HG02571 (cell line): ENCODE data around the gene MED14.

ENCODE experiments used
- ATAC-seq: cut with Tn5 transposase; IDR thresholded peaks from one replicate; pipeline ENCODE4 v1.9.1; 2021; ENCODE audit warnings: mild to moderate bottlenecking, moderate library complexity; ENCODE audit not compliant: unreplicated experiment

MED14 gene

DNA sequence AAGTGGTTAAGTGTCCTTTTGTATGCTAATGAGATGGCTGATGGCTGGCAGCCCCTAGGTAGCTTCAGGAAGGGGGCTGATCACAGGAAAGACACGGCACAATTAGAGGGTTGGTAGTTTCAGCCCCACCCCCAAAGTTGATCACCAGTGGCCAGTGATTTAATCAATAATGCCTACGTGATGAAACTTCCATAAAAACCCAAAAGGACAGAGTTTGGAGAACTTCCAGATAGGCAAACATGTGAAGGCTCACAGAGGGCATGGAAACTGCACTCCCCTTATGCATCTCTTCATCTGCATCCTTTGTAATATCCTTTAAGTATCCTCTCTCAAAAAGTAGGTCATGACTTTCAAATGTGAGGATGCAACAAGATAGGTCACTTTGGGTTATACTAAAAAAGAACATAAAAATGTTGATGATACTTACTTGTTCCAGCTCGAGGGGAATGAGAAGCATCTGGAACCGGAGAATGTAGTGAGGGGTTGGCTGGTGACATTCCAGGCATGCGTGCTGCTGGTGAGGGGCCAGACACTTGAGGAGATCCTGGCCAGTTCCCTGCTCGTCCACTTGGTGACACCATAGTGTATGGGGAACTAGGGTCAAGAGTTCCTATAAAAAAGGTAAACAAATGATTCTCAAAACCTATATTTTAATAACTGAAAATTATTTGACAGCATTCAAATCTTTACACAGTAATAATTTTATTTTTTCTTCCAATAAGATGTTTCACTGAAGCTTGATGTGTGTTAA, 71.3 kb downstream of the MED14 start:
- no peak for ATAC-seq

DNA sequence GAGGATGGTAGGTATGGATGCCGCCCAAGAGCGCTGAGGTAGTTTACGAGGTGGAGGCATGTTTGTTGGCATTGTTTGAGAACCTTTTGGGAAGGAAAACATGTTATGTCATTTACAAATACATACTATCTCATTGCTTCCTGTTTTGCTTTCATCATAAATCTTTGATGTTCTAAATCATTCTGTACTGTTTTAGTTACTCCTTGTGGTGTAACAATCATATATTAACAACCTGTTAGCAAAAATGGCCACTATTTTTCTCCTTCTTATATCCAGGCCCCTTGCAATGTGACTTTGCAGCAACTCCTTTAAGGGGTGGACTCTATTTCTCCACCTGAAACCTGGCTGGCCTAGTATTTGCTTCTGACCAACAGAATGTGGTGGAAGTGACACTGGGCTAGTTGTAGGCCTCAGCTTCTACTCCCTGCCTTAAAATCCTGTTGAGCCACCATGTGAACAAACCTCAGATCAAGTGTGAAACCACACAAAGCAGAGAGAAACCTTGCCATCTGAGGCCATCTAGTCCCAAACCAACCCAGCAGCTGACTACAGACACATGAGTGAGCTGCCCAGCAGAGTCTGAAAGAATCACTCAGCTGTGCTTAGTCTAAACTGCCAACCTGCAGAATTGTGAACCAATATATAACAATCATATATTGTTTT, 72.1 kb downstream of the MED14 start:
- no peak for ATAC-seq

DNA sequence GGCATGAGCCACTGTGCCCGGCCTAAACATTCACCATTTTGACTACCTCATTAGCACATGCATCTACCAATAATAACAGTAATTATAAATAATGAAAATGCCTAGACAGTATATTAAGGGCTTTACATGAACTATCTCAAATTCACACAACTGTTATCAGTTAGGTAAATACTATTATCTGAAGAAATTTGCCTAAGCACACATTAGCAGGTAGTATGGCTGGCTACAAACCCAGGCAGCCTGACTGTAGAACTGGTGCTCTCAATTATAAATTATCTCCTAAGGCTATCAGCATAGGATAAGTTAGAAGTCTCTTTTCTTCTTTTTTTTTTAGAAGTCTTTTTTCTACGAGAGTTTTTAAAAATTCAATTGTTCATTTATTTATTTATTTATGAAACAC, 73.9 kb downstream of the MED14 start:
- ATAC-seq, result no peak

DNA sequence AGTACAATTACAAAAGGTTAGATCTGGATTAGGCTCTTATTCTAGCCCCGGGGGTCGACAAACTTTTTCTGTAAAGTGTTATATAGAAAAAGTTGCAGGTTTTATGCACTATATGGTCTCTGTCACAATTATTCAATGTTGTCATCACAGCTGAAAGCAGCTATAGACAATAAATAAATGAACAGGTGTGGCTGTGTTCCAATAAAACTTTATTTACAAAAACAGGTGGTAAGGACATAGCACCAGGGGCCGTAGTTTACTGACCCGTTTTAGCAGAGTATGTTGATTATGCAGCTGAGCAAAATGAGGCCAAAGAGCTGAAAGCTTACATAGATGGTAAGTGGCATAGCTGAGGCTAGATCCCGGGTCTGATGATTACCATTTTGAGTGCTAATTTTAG, 75.0 kb downstream of the MED14 start:
- no peak for ATAC-seq

DNA sequence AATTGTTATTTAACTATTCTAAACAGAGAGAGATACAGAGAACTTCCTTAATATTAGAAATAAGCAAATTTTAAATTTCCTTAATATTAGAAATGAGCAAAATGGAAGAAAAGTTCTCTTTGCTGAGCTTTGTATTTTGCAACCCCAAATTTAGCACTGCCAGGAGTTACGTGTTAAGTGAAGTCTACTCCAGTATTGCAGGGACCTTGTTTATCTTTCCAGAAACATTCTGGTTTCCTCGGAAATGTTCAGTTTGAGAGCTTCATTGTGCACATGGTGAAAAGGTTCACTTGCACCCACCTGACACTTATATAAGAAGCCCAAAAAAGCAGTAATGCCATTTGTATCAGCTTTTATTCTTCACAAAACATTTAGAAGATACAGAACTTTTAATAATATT, 81.8 kb downstream of the MED14 start:
- no peak for ATAC-seq

DNA sequence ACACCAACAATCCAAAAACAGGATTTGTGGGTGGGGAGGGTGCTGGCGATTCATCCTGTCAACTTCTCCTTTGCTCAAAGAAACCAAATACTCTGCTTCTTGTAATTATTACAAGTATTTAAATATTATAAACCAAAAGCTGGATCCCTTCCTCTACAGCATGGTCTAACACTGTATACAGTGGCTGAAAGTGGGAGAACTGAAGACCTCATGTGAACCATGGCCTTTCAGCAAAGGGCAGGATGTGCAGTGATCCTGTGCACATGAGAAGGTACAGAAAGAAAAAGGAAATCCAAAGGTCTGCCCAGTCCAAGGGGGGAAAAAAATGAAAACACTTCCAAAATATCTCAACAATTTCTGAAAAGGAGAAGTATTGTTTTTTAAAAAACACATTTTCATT, 82.7 kb downstream of the MED14 start:
- no peak for ATAC-seq

DNA sequence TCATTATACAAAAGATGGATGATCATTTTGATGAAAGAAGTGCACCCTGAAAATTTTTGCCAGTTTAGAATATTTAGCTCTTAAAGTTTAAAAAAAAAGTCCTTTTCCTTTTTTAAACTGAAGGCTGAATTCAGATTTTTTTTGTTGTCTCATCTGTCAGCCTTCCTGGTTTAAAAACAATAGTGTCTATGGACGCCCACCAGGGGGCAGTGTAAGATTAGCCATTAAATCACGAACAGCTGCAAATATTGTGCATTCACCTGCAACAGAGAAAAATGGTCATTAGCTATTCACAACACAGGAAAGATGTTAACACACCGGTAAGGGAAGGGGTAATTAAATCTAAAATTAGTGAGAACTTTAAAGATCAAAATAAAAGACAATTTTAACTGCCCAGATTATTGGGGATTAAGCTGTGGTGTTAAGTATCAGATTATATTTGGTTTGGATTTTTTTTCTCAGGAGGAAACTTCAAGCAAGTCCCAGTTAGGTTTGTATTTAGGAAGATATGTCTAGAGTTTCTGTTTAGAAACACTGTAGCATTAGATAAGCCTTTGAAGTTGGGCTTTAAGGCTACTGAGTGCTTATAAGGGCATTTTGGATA, 83.6 kb downstream of the MED14 start:
- ATAC-seq, result no peak

DNA sequence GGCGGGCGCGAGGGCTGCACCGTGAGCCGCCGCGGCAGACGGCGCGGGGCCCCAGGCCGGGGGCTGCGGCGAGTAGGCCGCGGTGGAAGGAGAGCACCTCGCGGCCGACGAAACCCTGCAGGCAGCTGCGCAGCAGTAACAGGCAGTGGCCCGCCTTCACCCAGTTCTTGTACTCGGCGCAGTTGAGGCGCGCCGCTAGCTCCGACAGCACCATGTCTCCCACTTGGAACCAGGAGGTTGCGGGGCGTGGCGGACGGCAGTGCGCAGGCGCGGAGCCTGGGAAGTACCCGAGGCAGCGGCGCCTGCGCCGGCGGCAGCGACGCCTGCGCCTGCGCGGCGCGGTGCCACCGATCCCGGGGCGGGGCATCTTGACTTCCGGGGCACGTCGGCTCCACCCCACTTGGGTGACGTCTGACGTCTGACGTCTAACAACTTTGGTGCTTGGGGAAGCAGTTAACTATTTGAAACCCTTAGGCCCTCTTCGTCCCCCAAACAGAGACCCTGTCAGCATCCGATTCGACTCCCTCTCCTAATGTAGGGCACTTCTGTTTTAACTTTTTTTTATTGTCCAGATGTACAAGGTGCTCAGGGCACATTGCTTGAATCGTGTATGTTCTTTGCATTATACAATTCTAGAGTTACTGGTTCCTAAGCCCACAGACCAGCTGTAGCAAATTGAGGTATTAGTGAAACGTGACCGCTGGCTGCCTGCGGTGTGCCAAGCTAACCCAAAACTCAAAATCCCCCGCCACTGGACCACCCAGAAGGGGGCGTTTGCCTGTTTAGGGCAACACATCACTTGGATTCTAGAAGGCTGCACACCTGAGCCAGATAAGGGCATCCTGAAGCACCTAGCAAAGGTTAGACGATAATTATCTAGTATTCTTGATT, 87.8 kb downstream of the MED14 start, which contains the start of gene CXorf38:
CXorf38 (minus strand) TSS at position 255 of the 891 bp plus-strand sequence; CDS start at position 214, 41 bp downstream.
- ATAC-seq, result peak; percentile 66

DNA sequence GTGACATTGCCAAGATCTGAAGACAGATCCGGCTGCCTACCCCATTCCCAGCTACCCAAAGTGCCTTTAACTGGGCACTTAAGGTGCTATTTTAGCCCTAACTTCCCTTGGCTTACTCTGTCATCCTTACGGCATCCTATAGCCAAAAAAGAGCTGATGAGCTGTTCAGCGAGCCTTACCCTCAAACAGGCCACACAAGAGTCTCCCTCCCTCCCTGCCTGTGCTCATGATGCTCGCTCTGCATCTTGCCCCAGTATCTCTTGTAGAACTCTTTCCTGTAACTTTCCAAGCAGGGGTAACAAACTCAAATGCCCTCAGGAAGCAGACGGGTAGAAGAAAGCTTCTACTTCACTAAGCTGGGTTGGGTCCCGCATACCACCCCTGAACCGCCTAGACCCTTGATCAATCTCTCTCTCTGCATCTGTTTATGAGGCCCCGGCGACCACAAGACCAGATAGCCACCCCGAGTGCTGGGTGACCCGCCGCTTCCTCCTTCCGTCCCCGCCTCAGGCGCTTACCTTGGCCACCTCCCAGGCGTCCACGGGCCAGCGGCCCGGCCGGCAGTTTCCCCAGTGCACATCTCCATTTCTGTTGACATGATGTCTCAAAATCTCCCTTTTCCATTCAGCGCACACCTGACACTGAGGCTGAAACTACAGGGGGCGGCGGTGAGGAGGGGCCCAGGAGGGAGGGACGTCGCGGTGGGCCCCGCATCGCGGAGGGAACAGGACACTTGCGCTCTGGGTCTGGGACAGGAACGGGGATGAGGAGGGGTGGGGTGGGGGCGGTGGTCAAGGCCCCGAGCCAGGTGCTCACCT, 88.6 kb downstream of the MED14 start:
- ATAC-seq, result peak; percentile 28

DNA sequence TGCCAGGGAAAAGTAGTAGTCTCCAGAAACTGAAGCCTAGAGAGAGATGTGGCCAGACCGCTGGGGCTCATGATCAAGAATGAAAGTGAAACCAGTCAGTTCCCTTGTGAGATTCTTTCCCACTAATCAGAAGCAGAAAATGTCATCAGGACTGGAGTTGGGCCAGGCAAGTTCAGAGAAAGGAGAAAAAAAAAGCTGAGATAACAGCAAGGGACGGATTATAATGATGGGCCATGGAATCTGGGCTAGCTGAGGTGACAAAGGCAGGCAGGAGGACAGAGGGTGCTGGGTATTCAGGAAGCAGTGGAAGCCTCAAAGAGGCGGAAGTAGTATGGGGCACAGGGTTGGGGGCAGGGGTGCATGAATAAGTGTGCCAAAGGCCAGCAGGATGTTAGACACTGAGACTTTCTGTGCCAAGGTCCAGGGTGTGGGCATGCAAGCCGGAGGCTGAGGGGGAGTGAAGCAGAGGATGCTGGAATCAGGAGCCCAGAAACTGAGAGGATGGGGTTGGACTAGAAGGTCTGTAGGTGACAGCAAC, 90.5 kb downstream of the MED14 start:
- ATAC-seq, result peak; percentile 32

DNA sequence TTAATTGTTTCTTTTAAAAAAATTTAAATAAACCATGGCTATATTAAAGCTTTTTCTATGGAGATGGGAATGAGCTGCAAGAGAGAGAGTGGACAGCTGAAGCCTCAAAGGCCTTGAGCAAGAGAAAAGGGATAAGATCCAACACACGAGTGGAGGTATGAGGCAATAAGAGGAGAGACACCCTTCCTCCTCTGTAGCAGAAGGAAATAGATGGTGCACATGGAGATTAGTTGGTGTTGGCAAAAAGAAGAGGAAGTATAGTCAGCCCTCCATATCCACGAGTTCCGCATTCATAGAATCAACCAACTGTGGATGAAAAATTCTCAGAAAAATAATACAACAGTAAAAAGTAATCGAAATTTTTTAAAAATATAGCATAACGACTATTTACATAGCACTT, 91.2 kb downstream of the MED14 start:
- ATAC-seq, result no peak

DNA sequence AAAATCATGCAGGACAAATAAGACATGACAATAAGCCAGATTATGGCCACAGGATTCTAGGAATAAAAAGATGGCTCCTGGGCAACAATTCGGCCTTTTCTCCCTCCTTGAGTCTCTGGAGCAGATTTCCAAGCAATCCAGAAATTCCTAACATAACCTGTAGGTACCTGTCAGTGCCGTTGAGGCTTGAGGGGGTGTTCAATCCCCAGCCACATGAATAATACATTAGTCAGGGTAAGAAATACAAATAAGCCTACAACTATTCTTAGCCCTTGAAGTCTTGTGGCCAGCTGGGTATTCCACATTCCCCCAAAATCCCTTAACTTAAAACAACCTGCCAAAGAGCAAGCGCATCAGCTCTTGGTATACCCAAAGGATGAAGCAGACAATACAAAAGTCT, 97.7 kb downstream of the MED14 start:
- ATAC-seq, result no peak

DNA sequence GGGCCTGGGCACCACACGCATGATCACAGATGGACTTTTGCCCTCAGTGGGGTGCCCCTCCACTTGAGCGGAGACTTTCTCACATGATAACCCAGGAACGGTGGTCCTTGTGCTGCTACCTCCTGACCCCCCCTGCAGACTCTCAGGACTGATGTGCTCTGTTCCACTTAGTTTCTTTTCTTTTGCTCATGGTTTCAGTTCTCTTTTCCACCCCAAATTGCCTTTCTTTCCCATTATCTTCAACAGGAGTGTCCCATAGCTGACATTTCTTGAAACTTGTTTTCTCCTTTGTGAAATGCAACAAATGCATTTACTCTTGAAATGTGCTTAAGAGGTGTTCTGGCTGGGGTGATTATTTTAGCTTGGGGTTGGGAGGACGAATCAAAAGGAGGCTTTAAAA, 103.1 kb downstream of the MED14 start:
- no peak for ATAC-seq

DNA sequence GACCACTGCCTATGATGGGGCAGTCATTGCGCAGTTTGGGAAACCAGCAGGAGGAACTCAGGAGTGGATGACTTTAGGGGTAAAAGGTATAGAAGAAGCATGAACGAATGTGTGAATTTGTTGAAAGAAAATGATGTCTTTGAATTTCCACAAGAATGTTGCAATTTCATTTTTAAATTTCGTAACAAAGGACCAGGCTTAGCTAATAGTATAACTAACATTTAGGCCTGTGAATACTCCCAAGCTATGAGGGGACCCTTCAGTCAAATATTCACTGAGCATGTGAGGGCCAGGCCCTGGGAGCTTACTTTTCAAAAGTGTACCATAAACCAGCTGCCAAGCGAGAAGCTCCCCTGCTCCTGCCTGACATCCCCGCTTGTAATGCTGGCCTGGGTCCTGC, 106.8 kb downstream of the MED14 start:
- no peak for ATAC-seq

DNA sequence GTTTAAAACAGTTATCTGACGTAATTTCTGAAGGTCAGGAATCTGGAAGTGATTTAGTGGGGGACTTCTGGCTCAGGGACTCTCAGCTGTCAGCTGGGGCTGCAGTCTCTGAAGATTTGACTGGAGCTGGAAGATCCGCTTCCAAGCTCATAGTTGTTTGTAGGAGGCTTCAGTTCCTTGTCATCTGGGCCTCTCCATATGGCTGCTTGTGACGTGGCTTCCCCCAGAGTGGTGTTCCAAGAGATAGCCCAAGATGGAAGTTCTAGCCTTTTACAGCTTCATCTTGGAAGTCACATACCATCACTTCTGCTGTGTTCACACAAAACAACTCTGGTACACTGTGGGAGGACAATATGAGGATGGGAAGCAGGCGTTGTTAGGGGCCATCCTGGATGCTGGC, 110.0 kb downstream of the MED14 start:
- ATAC-seq, result no peak

DNA sequence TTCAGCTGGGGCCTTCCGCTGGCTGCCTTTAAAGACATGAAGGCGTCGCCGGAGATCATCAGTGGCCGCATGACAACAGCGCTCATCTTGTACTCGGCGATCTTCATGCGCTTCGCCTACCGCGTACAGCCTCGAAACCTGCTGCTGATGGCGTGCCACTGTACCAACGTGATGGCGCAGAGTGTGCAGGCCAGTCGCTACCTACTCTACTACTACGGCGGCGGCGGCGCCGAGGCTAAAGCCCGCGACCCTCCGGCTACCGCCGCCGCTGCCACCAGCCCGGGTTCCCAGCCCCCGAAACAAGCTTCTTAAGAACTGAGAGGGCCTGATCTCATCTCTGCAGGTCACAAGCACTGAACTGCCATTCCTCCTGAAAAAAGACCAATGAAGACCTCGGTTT, 111.7 kb downstream of the MED14 start:
- no peak for ATAC-seq

DNA sequence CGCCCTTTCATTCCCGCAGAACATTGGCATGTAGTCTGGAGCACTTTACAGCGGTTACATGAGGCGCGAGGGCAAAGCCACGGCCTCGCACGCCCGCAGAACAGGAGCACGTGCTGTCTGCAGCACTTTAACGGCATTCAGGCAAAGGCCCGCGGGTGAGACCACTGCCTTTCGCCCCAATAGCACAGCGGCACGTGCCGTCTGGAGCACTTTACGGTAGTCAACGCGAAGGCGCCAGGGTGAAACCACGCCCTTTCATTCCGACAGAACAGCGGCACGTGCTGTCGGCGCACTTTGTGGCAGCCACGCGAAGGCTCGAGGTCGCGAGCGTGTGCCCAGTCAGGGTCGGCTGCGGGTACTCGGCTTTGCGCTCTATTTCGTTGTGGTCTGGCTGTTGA, 112.2 kb downstream of the MED14 start, which contains the start of gene MPC1L:
MPC1L (plus strand) TSS at position 290 of the 398 bp plus-strand sequence. CDS start 138 bp downstream, outside the sequence.
- no peak for ATAC-seq

DNA sequence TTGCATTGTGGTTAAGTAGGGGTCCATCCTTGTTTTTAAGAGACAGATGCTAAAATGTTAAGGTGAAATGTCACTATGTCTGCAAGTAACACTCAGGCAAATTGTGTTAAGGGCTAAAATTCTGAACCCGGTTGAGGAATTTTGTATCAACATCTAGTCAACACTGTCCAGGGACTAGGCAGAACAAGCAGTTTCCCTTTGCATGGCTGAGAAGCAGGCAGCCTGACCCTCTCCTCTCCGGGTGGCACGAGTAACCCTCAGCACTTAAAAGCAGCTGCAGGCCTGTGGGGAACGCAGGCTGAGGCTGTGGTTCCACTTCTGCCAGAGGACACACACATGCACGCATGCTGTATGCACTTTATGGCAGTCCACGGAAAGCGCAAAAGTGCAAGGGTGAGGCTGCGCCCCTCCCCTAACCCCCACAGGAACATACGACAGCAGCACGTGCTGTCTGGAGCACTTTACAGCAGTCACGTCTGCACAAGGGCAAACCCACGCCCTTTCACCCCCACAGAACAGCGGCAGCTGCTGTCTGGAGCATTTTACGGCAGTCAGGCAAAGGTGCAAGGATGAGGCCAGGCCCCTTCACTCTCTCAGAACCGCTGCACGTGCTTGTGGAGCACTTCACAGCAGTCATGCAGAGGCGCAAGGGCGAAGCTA, 112.7 kb downstream of the MED14 start:
- ATAC-seq, result no peak

DNA sequence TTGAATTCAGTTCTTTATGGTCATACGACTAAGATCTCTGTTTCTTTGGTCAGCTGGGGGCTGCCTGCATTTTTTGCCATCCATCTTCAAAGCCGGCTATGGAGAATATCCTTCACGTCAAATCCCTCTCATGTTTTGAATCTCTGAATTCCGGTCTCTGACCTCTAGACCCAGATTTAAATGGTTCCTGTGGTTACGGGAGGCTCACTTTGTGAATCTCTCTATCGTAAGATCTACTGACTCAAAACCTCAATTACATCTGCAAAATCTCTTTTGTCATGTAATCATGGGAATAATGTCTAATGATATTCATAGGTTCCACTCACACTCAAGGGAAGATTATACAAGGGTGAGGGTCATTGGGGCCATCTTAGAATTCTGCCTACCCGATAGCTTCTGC, 117.8 kb downstream of the MED14 start:
- no peak for ATAC-seq
